ENCODE results near the gene RALGPS1. TPM values are rescaled to one million over a fixed set of nuclear protein-coding genes. Genes with fewer than 3 reads are reported as not detected.

The RALGPS1 gene
- total RNA-seq, 1 experiment from 2014 or later, result 28.5 TPM

- Mint-ChIP-seq H3K4me1 (peaks cover 49% of the 10 kb centered on the region), H3K36me3 (no peaks in the 10 kb centered on the region), H3K27ac (no peak overlapping the region), H3K27me3 (ENCODE audit: low read depth) (peaks cover 9% of the 10 kb centered on the region), H3K4me3 (no peak overlapping the region), H3K9me3 (no peaks in the 10 kb centered on the region)
- CTCF ChIA-PET, result interaction anchor here (1.3 to 1.7 kb wide), 2 partner anchors 10 to 196 kb away, joined by 5 to 7 read pairs; no protein-coding TSS in a partner anchor
- no peak for DNase-seq (ENCODE audit: low spot score)
- ATAC-seq, result no peak
- POLR2A ChIA-PET, result no interaction called here
- TF ChIP-seq E2F5 (CRISPR knock-in tag; IDR thresholded peaks at IDR 0.05) (no peak), OVOL2 (CRISPR knock-in tag; IDR thresholded peaks at IDR 0.05; ENCODE audit: borderline replicate concordance) (no peak), CREB1 (CRISPR knock-in tag; IDR thresholded peaks at IDR 0.05) (no peak), ARID4B (CRISPR knock-in tag; IDR thresholded peaks at IDR 0.05; ENCODE audit: borderline replicate concordance) (no peak), ATF3 (CRISPR knock-in tag; conservative IDR thresholded peaks at IDR 0.05) (no peak), NR3C1 (CRISPR knock-in tag; conservative IDR thresholded peaks at IDR 0.05; ENCODE audit: low read depth) (no peak), ERG (CRISPR knock-in tag; IDR thresholded peaks at IDR 0.05) (no peak), ZNF121 (CRISPR knock-in tag; IDR thresholded peaks at IDR 0.05) (no peak), KAT7 (CRISPR knock-in tag; IDR thresholded peaks at IDR 0.05; ENCODE audit: borderline replicate concordance) (no peak), GTF2I (CRISPR knock-in tag; conservative IDR thresholded peaks at IDR 0.05) (no peak), SP1 (CRISPR knock-in tag; conservative IDR thresholded peaks at IDR 0.05) (no peak), FOXP1 (CRISPR knock-in tag; IDR thresholded peaks at IDR 0.05; ENCODE audit: borderline replicate concordance) (no peak), NFE2L1 (CRISPR knock-in tag; IDR thresholded peaks at IDR 0.05) (no peak)
- TF ChIP-seq, protein P1, sequence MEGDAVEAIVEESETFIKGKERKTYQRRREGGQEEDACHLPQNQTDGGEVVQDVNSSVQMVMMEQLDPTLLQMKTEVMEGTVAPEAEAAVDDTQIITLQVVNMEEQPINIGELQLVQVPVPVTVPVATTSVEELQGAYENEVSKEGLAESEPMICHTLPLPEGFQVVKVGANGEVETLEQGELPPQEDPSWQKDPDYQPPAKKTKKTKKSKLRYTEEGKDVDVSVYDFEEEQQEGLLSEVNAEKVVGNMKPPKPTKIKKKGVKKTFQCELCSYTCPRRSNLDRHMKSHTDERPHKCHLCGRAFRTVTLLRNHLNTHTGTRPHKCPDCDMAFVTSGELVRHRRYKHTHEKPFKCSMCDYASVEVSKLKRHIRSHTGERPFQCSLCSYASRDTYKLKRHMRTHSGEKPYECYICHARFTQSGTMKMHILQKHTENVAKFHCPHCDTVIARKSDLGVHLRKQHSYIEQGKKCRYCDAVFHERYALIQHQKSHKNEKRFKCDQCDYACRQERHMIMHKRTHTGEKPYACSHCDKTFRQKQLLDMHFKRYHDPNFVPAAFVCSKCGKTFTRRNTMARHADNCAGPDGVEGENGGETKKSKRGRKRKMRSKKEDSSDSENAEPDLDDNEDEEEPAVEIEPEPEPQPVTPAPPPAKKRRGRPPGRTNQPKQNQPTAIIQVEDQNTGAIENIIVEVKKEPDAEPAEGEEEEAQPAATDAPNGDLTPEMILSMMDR (IDR thresholded peaks at IDR 0.05), result no peak
- TF ChIP-seq, protein P2, sequence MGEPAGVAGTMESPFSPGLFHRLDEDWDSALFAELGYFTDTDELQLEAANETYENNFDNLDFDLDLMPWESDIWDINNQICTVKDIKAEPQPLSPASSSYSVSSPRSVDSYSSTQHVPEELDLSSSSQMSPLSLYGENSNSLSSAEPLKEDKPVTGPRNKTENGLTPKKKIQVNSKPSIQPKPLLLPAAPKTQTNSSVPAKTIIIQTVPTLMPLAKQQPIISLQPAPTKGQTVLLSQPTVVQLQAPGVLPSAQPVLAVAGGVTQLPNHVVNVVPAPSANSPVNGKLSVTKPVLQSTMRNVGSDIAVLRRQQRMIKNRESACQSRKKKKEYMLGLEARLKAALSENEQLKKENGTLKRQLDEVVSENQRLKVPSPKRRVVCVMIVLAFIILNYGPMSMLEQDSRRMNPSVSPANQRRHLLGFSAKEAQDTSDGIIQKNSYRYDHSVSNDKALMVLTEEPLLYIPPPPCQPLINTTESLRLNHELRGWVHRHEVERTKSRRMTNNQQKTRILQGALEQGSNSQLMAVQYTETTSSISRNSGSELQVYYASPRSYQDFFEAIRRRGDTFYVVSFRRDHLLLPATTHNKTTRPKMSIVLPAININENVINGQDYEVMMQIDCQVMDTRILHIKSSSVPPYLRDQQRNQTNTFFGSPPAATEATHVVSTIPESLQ (CRISPR knock-in tag; IDR thresholded peaks at IDR 0.05), result no peak
Measured at GRCh38 chr9:127161081-127161624, 246.6 kb downstream of the RALGPS1 start.
